NT2/D1 (cell line): ENCODE results near the gene CYP27C1.

Experiments used
- YY1 ChIP-seq: IDR thresholded peaks from 2 replicates; pipeline ENCODE4 v1.6.1; 2011; ENCODE audit not compliant: insufficient read length, insufficient read depth
- ZNF274 ChIP-seq: IDR thresholded peaks from 2 replicates; pipeline ENCODE4 v1.6.1; 2011; ENCODE audit warnings: mild to moderate bottlenecking, low read depth, low read length

DNA sequence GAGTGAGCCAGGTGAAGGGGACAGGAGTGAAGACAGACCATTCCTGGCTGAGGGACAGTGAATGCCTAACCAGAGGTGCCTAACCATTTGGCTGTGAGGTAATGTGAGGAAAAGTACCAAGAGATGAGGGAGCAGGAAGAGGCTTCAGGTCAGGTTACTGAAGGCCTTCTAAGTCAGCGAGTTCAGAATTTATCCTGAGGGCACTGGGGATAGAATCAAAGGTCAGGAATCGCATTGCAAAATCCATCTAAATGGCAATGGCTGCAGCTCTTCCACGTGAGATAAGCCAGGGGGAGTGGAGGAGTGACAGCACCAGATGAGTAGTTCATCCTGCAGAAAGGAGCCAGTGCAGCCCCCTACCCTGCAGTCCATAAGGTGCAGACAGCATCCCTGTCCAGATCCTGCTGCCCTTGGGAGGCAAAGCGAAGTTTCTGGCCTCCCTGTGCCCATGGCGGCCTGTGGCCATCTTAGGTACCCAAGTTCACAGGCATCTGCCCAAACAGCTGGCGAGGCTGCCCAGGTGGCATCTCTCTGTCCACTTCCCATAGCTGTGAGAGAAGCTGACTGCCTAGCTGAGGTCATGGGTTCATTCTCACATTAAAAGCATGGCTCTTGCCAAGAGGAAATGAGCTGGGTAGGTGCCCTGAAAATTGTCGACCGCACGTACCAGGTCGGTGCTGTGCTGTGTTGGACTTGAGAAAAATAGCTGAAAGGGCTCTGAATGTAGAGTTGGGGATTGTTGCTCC is 49.5 kb downstream of the CYP27C1 start:
- TF ChIP-seq YY1 (no peak), ZNF274 (no peak)
